Measurements from ENCODE around the gene ACVR1B. TPM values are rescaled to one million over a fixed set of nuclear protein-coding genes. Genes with fewer than 3 reads are reported as not detected.

Gene ACVR1B
- total RNA-seq, 4 donors from 2014 or later, result 9.1 to 71.6 (median 59.2) TPM

- no peaks in the 10 kb centered on the region for H3K9me3 ChIP-seq
- no peak for DNase-seq
- H3K27me3 ChIP-seq, result no peaks in the 10 kb centered on the region
- peaks cover 0 to 50% (median 8%) of the 10 kb centered on the region in 4 donors for H3K4me1 ChIP-seq
- TF ChIP-seq POLR2A (IDR thresholded peaks at IDR 0.05), result no peak
- TF ChIP-seq CTCF (IDR thresholded peaks at IDR 0.05), result no peak
- H3K27ac ChIP-seq, result peak overlapping the region in 2 of 4 donors; percentile 2 to 52
- H3K4me3 ChIP-seq, result no peak overlapping the region
- H3K36me3 ChIP-seq, result no peaks in the 10 kb centered on the region
Observed at GRCh38 chr12:51960488-51960887, 9.0 kb downstream of the ACVR1B start.

- H3K27ac ChIP-seq, result peak overlapping the region in 2 of 4 donors; percentile 2 to 52
- peaks cover 0 to 46% (median 6%) of the 10 kb centered on the region in 4 donors for H3K4me1 ChIP-seq
- no peaks in the 10 kb centered on the region for H3K27me3 ChIP-seq
- no peaks in the 10 kb centered on the region for H3K9me3 ChIP-seq
- no peak for DNase-seq
- TF ChIP-seq CTCF (IDR thresholded peaks at IDR 0.05) (no peak), POLR2A (IDR thresholded peaks at IDR 0.05) (no peak)
- H3K36me3 ChIP-seq, result no peaks in the 10 kb centered on the region
- no peak overlapping the region for H3K4me3 ChIP-seq
Observed at GRCh38 chr12:51960890-51961289, 9.4 kb downstream of the ACVR1B start.

- H3K4me1 ChIP-seq, result peaks cover 0 to 40% (median 6%) of the 10 kb centered on the region in 4 donors
Observed at GRCh38 chr12:51961834-51962233, 10.3 kb downstream of the ACVR1B start.

GRCh38 chr12:51962737-51963136, 11.2 kb downstream of the ACVR1B start:
- no peak overlapping the region for H3K4me3 ChIP-seq
- TF ChIP-seq POLR2A (IDR thresholded peaks at IDR 0.05) (no peak), CTCF (IDR thresholded peaks at IDR 0.05) (no peak)
- H3K4me1 ChIP-seq, result peaks cover 0 to 36% (median 6%) of the 10 kb centered on the region in 4 donors
- H3K9me3 ChIP-seq, result no peaks in the 10 kb centered on the region
- H3K27me3 ChIP-seq, result no peaks in the 10 kb centered on the region
- no peaks in the 10 kb centered on the region for H3K36me3 ChIP-seq
- no peak for DNase-seq
- peak overlapping the region in 1 of 4 donors; percentile 36 for H3K27ac ChIP-seq

More at GRCh38 chr12:51961834-51962233, 10.3 kb downstream of the ACVR1B start:
- TF ChIP-seq POLR2A (IDR thresholded peaks at IDR 0.05) (no peak), CTCF (IDR thresholded peaks at IDR 0.05) (no peak)
- peak overlapping the region in 2 of 4 donors; percentile 36 to 63 for H3K27ac ChIP-seq
- H3K9me3 ChIP-seq, result no peaks in the 10 kb centered on the region
- H3K4me3 ChIP-seq, result no peak overlapping the region
- no peak for DNase-seq
- H3K36me3 ChIP-seq, result no peaks in the 10 kb centered on the region
- H3K27me3 ChIP-seq, result no peaks in the 10 kb centered on the region

GRCh38 chr12:51963477-51963876, 12.0 kb downstream of the ACVR1B start:
- Histone ChIP-seq H3K27ac (no peak overlapping the region), H3K4me3 (no peak overlapping the region), H3K9me3 (no peaks in the 10 kb centered on the region), H3K4me1 (peaks cover 0 to 40% (median 6%) of the 10 kb centered on the region in 4 donors), H3K36me3 (no peaks in the 10 kb centered on the region), H3K27me3 (no peaks in the 10 kb centered on the region)
- no peak for TF ChIP-seq POLR2A (IDR thresholded peaks at IDR 0.05)
- DNase-seq, result no peak

GRCh38 chr12:51969643-51970042, 18.1 kb downstream of the ACVR1B start:
- Histone ChIP-seq H3K36me3 (no peaks in the 10 kb centered on the region), H3K27me3 (no peaks in the 10 kb centered on the region), H3K27ac (peak overlapping the region in 1 of 4 donors; percentile 48), H3K4me1 (peaks cover 0 to 60% (median 14%) of the 10 kb centered on the region in 4 donors), H3K4me3 (no peak overlapping the region), H3K9me3 (no peaks in the 10 kb centered on the region)
- TF ChIP-seq POLR2A (IDR thresholded peaks at IDR 0.05) (no peak), CTCF (IDR thresholded peaks at IDR 0.05) (no peak)
- DNase-seq, result no peak

Data from Peyer's patch (tissue), 4 donors.